CD14-positive monocyte (primary cell): ENCODE results near the gene TBC1D5. TPM values are rescaled to one million over a fixed set of nuclear protein-coding genes. Genes with fewer than 3 reads are reported as not detected.

Source experiments
- DNase-seq, 3 donors: peaks; one replicate each; pipeline ENCODE4 v3.0.0-alpha.2; 2011 to 2022
- H2AFZ ChIP-seq: 2 replicates; pipeline ENCODE4 v1.6.0; 2012; ENCODE audit warnings: mild to moderate bottlenecking, low read depth, low read length, inconsistent platforms; ENCODE audit not compliant: insufficient read depth, poor library complexity, severe bottlenecking
- H3K27ac ChIP-seq, 2 donors: 1 replicate in 1 of 2; 2 replicates in 1 of 2; pipeline ENCODE4 v1.5.1; 2012 to 2013; ENCODE audit warnings: low read length in 2 of 2, control low read depth in 1 of 2, inconsistent platforms in 1 of 2, low read depth in 1 of 2, mild to moderate bottlenecking in 1 of 2
- H3K27me3 ChIP-seq, 2 donors: one replicate each; pipeline versions ENCODE4 v1.6.0 to v1.6.1; 2011 to 2013; ENCODE audit warnings: low read length in 2 of 2; ENCODE audit not compliant: control insufficient read depth in 2 of 2, insufficient read depth in 2 of 2
- H3K36me3 ChIP-seq, 2 donors: replicated peaks in 1 of 2; 1 replicate in 1 of 2; 2 replicates in 1 of 2; pipeline versions ENCODE4 v1.5.1 to v1.6.1; 2012 to 2013; ENCODE audit warnings: low read length in 2 of 2, control low read depth in 1 of 2, inconsistent platforms in 1 of 2, mild to moderate bottlenecking in 1 of 2; ENCODE audit not compliant: insufficient read depth in 2 of 2, control insufficient read depth in 1 of 2
- H3K4me1 ChIP-seq, 2 donors: 1 replicate in 1 of 2; 2 replicates in 1 of 2; pipeline versions ENCODE4 v1.5.1 to v1.6.1; 2012 to 2013; ENCODE audit warnings: low read length in 2 of 2, control low read depth in 1 of 2, inconsistent platforms in 1 of 2, mild to moderate bottlenecking in 1 of 2, moderate library complexity in 1 of 2; ENCODE audit not compliant: insufficient read depth in 2 of 2, control insufficient read depth in 1 of 2
- H3K4me2 ChIP-seq: replicated peaks from 2 replicates; pipeline ENCODE3; 2012; ENCODE audit warnings: low read length, moderate library complexity, mild to moderate bottlenecking; ENCODE audit not compliant: poor library complexity, severe bottlenecking; ENCODE audit errors: extremely low read depth
- H3K4me3 ChIP-seq, 3 experiments: fragments of 200-600 bp in 1 of 3; sonication (generic) in 1 of 3; replicated peaks in 1 of 3; 1 replicate in 2 of 3; 2 replicates in 1 of 3; pipeline ENCODE4 v1.5.1; 2011 to 2013; ENCODE audit warnings: low read length in 3 of 3, mild to moderate bottlenecking in 3 of 3, control low read depth in 2 of 3, low read depth in 2 of 3, inconsistent platforms in 1 of 3, moderate library complexity in 1 of 3
- H3K79me2 ChIP-seq: 2 replicates; pipeline ENCODE4 v1.6.0; 2012; ENCODE audit warnings: mild to moderate bottlenecking, control low read depth, inconsistent platforms, low read length, moderate library complexity; ENCODE audit not compliant: insufficient read depth
- H3K9ac ChIP-seq: 2 replicates; pipeline ENCODE4 v1.6.0; 2017; ENCODE audit warnings: low read length, mild to moderate bottlenecking; ENCODE audit not compliant: insufficient read depth, poor library complexity, severe bottlenecking
- H3K9me3 ChIP-seq, 2 donors: replicated peaks in 1 of 2; 1 replicate in 1 of 2; 2 replicates in 1 of 2; pipeline versions ENCODE4 v1.5.1 to v1.6.1; 2012 to 2013; ENCODE audit warnings: low read length in 2 of 2, control low read depth in 1 of 2; ENCODE audit not compliant: control insufficient read depth in 1 of 2, insufficient read depth in 1 of 2
- H4K20me1 ChIP-seq: 2 replicates; pipeline ENCODE4 v1.6.0; 2012; ENCODE audit warnings: mild to moderate bottlenecking, low read length, control low read depth, moderate library complexity; ENCODE audit not compliant: insufficient read depth
- H3K27ac Mint-ChIP-seq, 7 donors: one replicate each; pipeline ENCODE4 v1.8.0; 2020; ENCODE audit warnings: mild to moderate bottlenecking in 7 of 7, mixed read lengths in 7 of 7, moderate library complexity in 6 of 7, inconsistent platforms in 2 of 7
- H3K27me3 Mint-ChIP-seq, 3 donors: one replicate each; pipeline ENCODE4 v1.8.0; 2021 to 2022; ENCODE audit warnings: low read depth in 3 of 3, mild to moderate bottlenecking in 3 of 3, mixed read lengths in 3 of 3, moderate library complexity in 3 of 3, inconsistent platforms in 1 of 3
- H3K36me3 Mint-ChIP-seq, 2 donors: one replicate each; pipeline ENCODE4 v1.8.0; 2020; ENCODE audit warnings: mixed read lengths in 2 of 2, inconsistent platforms in 1 of 2, mild to moderate bottlenecking in 1 of 2
- H3K4me1 Mint-ChIP-seq: one replicate; pipeline ENCODE4 v1.8.0; 2020; ENCODE audit warnings: mild to moderate bottlenecking, mixed read lengths
- H3K4me3 Mint-ChIP-seq, 2 donors: one replicate each; pipeline ENCODE4 v1.8.0; 2020; ENCODE audit warnings: mild to moderate bottlenecking in 2 of 2, mixed read lengths in 2 of 2, moderate library complexity in 1 of 2
- H3K9me3 Mint-ChIP-seq, 7 donors: one replicate each; pipeline ENCODE4 v1.8.0; 2020 to 2022; ENCODE audit warnings: mixed read lengths in 7 of 7, mild to moderate bottlenecking in 6 of 7, moderate library complexity in 6 of 7, inconsistent platforms in 2 of 7
- WGBS: methylation state at CpG from one replicate; pipeline ENCODE4 v1.1.5; 2013; ENCODE audit warnings: missing lambda C conversion rate; ENCODE audit not compliant: insufficient coverage; 5-methylcytosine and 5-hydroxymethylcytosine counted together
- intact Hi-C, 2 donors: fragments of 100-400 bp; cut with micrococcal nuclease; formaldehyde crosslinking; loops; one replicate each; pipeline versions ENCODE4 v1.15.0 to v1.15.1; 2023
- polyA plus RNA-seq, 3 donors: library from polyadenylated mRNA; depleted of rRNA in 1 of 3; unstranded in 2 of 3; stranded (reverse) in 1 of 3; fragments of 300-500 nt in 2 of 3; fragments of >200 nt in 1 of 3; fragmentation: Illumina TruSeq in 2 of 3; gene quantifications; 1 replicate in 2 of 3; 2 replicates in 1 of 3; pipeline ENCODE4 v1.2.3, GENCODE V29; 2012 to 2021
- TF ChIP-seq, protein P1 (sequence below): fragments of 200-600 bp; IDR thresholded peaks from one replicate; pipeline ENCODE4 v1.8.0; 2022; ENCODE audit warnings: antibody characterized with exemption, mild to moderate bottlenecking

The TBC1D5 gene
- polyA plus RNA-seq, 3 donors: 17.6 to 35.3 (median 21.0) TPM

DNA sequence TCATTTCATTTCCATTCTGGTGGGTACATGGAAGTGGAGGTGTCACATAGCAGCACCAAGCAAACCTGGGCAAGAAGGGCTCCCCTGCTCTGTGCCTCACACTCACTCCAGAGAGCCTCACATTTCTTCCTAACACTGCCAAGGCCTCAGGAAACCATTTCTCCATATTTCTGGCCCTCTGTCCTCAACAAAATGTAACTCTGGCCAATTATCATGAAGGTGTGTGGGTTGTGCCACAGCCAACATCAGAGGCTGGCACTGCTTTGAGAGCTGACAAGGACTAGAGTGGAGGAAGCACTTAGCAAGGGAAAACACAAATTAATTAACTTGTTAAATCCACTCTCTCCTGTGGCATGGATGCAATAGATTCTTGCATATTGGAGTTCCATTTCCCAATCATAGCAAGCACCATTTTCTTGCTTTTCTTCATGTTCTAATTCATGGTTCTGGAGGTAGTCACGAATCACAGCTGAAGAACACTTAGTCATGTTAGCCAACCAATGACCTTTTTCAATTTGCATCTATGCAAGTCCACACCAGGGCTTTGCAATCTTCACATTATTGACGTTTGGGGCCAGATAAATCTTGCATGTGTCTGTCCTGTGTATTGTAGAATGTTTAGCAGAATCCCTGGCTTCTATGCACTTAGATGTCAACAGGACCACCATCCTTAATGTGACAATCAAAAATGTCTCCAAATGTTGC, 616.5 kb downstream of the TBC1D5 start:
- intact Hi-C loops: no loop called here
- WGBS: no CpG with 5 or more reads among the region's 2 CpGs

DNA sequence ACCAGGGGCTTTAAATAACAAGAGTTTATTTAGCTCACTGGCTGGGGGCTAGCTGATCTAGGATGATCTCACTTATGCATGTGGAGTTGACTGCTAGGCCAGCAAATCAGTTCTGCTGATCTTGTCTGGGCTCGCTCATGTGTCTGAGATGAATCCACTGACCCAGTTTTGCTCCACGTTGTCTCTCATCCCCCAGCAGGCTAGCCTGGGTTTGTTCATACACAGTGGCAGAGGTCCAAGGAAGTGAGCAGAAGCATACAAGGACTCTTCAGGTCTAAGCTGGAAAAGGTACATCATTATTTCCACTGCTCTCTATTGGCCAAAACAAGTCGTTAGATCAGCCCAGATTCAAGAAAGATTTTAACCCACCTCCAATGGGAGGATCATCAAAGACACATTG, 619.7 kb downstream of the TBC1D5 start:
- Histone ChIP-seq H3K9me3 (peaks cover 4% of the 10 kb centered on the region in 2 donors), H3K4me2 (no peak overlapping the region), H3K27me3 (no peaks in the 10 kb centered on the region), H3K36me3 (no peaks in the 10 kb centered on the region), H3K27ac (no peak overlapping the region), H3K9ac (no peak overlapping the region), H3K79me2 (no peaks in the 10 kb centered on the region), H3K4me3 (no peak overlapping the region), H2AFZ (no peak overlapping the region), H3K4me1 (no peaks in the 10 kb centered on the region), H4K20me1 (no peaks in the 10 kb centered on the region)
- DNase-seq: no peak
- WGBS: 100% methylated on average over 2 of the region's 3 CpGs
- Mint-ChIP-seq H3K27me3 (peaks cover 0 to 2% (median 1%) of the 10 kb centered on the region in 3 donors), H3K9me3 (peaks cover 2 to 15% (median 7%) of the 10 kb centered on the region in 7 donors), H3K27ac (no peak overlapping the region), H3K36me3 (no peaks in the 10 kb centered on the region), H3K4me1 (peaks cover 3% of the 10 kb centered on the region), H3K4me3 (no peak overlapping the region)
- TF ChIP-seq, protein P1, sequence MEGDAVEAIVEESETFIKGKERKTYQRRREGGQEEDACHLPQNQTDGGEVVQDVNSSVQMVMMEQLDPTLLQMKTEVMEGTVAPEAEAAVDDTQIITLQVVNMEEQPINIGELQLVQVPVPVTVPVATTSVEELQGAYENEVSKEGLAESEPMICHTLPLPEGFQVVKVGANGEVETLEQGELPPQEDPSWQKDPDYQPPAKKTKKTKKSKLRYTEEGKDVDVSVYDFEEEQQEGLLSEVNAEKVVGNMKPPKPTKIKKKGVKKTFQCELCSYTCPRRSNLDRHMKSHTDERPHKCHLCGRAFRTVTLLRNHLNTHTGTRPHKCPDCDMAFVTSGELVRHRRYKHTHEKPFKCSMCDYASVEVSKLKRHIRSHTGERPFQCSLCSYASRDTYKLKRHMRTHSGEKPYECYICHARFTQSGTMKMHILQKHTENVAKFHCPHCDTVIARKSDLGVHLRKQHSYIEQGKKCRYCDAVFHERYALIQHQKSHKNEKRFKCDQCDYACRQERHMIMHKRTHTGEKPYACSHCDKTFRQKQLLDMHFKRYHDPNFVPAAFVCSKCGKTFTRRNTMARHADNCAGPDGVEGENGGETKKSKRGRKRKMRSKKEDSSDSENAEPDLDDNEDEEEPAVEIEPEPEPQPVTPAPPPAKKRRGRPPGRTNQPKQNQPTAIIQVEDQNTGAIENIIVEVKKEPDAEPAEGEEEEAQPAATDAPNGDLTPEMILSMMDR: no peak
- intact Hi-C loops: no loop called here

More for the DNA sequence above, 616.5 kb downstream of the TBC1D5 start:
- peaks cover 6 to 18% (median 12%) of the 10 kb centered on the region in 7 donors for H3K9me3 Mint-ChIP-seq
- H3K4me1 Mint-ChIP-seq: no peaks in the 10 kb centered on the region
- Histone ChIP-seq H3K4me3 (no peak overlapping the region), H3K9ac (no peak overlapping the region), H3K27ac (no peak overlapping the region), H3K79me2 (no peaks in the 10 kb centered on the region), H3K4me2 (no peak overlapping the region), H3K9me3 (peaks cover 4 to 12% of the 10 kb centered on the region in 2 donors), H3K27me3 (no peaks in the 10 kb centered on the region), H3K36me3 (no peaks in the 10 kb centered on the region), H2AFZ (no peak overlapping the region), H3K4me1 (no peaks in the 10 kb centered on the region), H4K20me1 (no peaks in the 10 kb centered on the region)
- H3K36me3 Mint-ChIP-seq: no peaks in the 10 kb centered on the region
- no peak for DNase-seq
- H3K27ac Mint-ChIP-seq: no peak overlapping the region
- H3K4me3 Mint-ChIP-seq: no peak overlapping the region
- TF ChIP-seq, protein P1: no peak
- no peaks in the 10 kb centered on the region for H3K27me3 Mint-ChIP-seq
